ENCODE data around the gene TRPM5.

Gene TRPM5

DNA sequence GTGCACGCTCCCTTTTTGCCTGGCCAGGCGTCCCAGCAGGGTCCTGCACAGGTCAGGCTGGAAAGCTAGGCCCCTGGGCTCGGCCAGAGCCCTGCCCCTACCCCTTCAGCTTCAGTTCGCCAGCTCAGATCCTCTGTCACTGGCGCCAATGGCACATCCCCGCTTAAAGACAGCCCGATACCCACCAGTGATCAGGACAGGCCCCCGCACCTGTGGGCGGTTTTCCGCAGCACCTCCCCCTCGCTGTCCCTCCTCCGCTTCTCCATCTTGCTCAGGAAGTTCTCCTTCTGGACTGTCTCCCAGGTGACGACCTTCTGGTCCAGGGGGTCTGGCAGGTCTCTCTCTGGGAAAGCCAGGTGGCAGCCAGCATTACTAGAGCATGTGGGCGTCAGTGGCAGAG is 37.9 kb downstream of the TRPM5 start:
- Mint-ChIP-seq H3K4me1 (ENCODE audit: low read depth) (peaks cover 4% of the 10 kb centered on the region), H3K27ac (no peak overlapping the region), H3K27me3 (ENCODE audit: low read depth) (no peaks in the 10 kb centered on the region), H3K9me3 (no peaks in the 10 kb centered on the region), H3K4me3 (peak overlapping the region; percentile 28), H3K36me3 (ENCODE audit: low read depth) (peaks cover 5% of the 10 kb centered on the region)

DNA sequence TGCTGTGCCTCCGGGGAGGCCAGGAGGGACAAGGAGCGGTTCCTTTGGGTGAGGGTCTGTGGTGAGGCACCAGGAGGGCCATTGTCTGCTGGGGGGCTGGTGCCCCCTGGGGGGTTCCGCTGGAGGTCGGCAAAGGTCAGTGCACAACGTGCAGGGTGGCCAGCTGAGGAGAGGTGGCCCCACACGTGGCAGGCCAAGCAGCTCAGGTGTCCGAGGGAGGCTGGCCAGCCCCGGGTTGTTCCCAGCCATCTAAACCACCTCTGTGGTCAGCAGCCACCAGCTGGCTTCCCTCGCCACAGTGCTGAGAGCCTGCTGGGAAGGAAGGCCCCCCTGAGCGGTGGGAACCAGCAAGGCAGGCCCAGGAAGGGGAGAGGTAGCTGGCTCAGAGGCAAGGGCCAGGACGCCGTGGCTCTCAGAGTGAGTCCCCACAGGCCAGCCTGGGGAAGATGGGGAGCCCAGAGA is 39.5 kb downstream of the TRPM5 start:
- Mint-ChIP-seq H3K27ac (no peak overlapping the region), H3K4me3 (no peak overlapping the region), H3K4me1 (ENCODE audit: low read depth) (peaks cover 6% of the 10 kb centered on the region), H3K9me3 (no peaks in the 10 kb centered on the region), H3K36me3 (ENCODE audit: low read depth) (peaks cover 10% of the 10 kb centered on the region), H3K27me3 (ENCODE audit: low read depth) (no peaks in the 10 kb centered on the region)

DNA sequence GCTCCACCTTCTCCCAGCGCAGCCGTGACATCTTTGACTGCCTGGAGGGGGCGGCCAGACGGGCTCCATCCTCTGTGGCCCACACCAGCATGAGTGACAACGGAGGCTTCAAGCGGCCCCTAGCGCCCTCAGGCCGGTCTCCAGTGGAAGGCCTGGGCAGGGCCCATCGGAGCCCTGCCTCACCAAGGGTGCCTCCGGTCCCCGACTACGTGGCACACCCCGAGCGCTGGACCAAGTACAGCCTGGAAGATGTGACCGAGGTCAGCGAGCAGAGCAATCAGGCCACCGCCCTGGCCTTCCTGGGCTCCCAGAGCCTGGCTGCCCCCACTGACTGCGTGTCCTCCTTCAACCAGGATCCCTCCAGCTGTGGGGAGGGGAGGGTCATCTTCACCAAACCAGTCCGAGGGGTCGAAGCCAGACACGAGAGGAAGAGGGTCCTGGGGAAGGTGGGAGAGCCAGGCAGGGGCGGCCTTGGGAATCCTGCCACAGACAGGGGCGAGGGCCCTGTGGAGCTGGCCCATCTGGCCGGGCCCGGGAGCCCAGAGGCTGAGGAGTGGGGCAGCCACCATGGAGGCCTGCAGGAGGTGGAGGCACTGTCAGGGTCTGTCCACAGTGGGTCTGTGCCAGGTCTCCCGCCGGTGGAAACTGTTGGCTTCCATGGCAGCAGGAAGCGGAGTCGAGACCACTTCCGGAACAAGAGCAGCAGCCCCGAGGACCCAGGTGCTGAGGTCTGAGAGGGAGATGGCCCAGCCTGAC is 41.2 kb downstream of the TRPM5 start:
- H3K9me3 Mint-ChIP-seq, result no peaks in the 10 kb centered on the region
- H3K27ac Mint-ChIP-seq, result no peak overlapping the region
- H3K27me3 Mint-ChIP-seq (ENCODE audit: low read depth), result no peaks in the 10 kb centered on the region
- H3K4me1 Mint-ChIP-seq (ENCODE audit: low read depth), result peaks cover 6% of the 10 kb centered on the region
- no peak overlapping the region for H3K4me3 Mint-ChIP-seq
- peaks cover 10% of the 10 kb centered on the region for H3K36me3 Mint-ChIP-seq (ENCODE audit: low read depth)

DNA sequence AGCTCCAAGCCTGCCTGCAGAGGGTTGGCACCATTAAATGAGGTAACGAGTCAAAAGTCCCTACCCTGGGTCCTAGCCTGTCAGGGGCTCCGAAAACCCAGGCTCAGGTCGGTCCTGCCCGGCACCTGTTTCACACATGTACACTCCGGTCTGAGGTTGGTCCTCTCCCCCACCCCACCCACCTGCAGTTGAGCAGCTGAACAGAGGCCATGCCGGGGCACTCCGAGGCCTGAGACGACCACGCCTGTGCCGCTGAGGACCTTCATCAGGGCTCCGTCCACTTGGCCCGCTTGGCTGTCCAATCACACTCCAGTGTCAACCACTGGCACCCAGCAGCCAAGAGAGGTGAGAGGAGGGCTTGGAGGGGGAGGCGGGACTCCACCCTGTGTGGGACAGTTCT is 42.2 kb downstream of the TRPM5 start:
- no peak overlapping the region for H3K27ac Mint-ChIP-seq
- no peaks in the 10 kb centered on the region for H3K27me3 Mint-ChIP-seq (ENCODE audit: low read depth)
- peaks cover 6% of the 10 kb centered on the region for H3K4me1 Mint-ChIP-seq (ENCODE audit: low read depth)
- peak overlapping the region; percentile 90 for H3K4me3 Mint-ChIP-seq
- H3K9me3 Mint-ChIP-seq, result no peaks in the 10 kb centered on the region
- peaks cover 11% of the 10 kb centered on the region for H3K36me3 Mint-ChIP-seq (ENCODE audit: low read depth)

DNA sequence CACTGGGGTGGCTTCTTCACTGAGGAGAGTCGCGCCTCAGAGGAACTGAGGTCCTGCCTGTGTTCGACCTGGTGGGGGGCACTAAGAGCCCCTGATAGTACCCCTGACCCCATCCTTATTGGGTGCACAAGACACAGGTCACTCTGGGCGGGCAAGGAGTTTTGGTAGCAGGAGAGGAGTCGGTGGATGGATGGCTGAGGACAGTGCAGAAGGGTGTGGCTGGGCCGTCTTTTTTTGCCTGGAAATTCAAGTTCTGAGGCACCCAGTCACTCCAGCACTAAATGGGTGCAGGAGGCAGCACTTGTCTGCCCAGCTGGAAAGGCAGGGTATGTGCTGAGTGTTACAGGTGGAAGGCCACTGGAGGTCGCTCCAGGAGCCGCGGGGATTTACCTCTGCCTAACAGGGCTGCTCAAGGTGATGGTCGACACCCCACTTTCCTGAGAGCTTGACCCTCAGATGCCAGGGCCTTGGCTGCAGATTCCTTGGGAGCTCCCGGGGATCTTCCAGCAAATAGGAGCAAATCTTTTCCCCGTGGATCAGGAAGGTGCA is 42.8 kb downstream of the TRPM5 start:
- H3K9me3 Mint-ChIP-seq, result no peaks in the 10 kb centered on the region
- peak overlapping the region; percentile 90 for H3K4me3 Mint-ChIP-seq
- H3K4me1 Mint-ChIP-seq (ENCODE audit: low read depth), result peaks cover 6% of the 10 kb centered on the region
- H3K27me3 Mint-ChIP-seq (ENCODE audit: low read depth), result no peaks in the 10 kb centered on the region
- H3K27ac Mint-ChIP-seq, result peak overlapping the region; percentile 90
- peaks cover 13% of the 10 kb centered on the region for H3K36me3 Mint-ChIP-seq (ENCODE audit: low read depth)

DNA sequence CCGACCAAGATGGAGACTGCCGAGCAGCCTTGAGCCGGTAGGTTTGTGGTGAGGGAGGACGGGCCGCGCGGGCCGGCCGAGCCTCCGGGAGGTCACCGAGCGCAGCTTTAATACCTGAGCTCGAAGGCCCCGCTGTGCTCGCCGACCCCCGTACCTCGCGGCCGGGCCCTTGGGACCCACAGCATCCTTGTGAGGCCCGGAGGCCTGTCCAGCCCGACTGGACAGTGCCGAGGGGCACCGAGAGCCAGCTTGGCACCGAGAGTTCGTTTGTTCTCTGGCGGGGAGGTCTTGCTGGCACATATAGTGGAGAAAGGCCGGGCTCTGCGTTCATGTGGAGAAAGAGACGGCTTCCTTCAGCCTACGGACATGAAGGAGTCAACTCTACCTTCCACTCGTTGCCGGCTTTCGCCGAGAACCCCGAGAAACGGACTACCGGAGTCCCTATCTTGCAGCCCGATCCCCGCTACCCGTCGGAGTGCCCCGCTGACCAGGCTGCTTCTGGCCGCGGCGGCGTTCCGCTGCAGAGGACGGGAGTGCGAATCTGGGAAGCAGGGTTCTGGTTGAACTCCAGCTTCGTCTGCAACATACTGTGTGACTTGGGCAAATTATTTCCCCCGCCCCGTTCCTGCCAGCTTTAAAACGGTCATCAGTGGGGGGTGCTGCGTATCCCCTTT is 43.4 kb downstream of the TRPM5 start:
- Mint-ChIP-seq H3K4me3 (peak overlapping the region; percentile 90), H3K36me3 (ENCODE audit: low read depth) (peaks cover 13% of the 10 kb centered on the region), H3K9me3 (no peaks in the 10 kb centered on the region), H3K4me1 (ENCODE audit: low read depth) (peaks cover 6% of the 10 kb centered on the region), H3K27ac (peak overlapping the region; percentile 90), H3K27me3 (ENCODE audit: low read depth) (no peaks in the 10 kb centered on the region)

DNA sequence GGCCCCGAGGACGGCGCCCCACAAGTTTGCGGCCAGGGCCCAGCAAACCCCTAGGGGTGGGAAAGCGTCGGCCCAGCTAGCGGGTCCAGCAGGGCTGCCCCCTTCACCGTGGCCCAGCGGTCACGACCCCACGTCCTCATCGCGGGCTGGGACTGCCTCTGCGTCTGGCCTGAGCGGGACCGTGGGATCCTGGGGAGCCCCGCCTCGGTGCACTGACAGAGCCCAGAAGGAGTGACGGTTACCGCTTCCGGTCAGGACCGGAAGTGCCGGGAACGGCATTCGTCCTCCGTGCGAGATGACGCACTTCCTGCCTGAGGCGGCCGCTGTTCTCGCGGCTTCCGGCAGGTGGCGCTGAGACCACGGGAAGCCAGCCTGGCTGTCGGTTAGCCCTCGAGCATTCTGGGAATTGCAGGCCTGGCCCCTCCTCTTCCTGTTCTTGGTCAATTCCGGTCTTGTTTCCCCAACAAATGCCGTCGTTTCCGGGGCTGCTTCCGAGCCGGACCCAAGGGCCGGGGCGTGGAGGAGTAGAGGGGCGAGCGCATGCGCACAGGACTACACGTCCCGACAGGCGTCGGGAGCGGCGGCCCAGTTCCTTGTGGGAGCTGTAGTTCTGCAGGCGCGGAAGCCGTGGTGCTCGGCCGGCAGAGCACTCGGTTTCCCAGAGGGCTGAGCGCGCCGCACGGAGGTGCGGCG is 44.1 kb downstream of the TRPM5 start, which contains the start of gene TSSC4:
TSS of gene TSSC4 (plus strand) at position 682 of the 693 bp plus-strand sequence. CDS start 1,884 bp downstream, outside the sequence.
- H3K27ac Mint-ChIP-seq, result peak within 1 kb of the TSS; percentile 90
- peak within 1 kb of the TSS; percentile 90 for H3K4me3 Mint-ChIP-seq
- H3K27me3 Mint-ChIP-seq (ENCODE audit: low read depth), result no peaks in the 10 kb centered on the region
- no peaks in the 10 kb centered on the region for H3K9me3 Mint-ChIP-seq
- H3K36me3 Mint-ChIP-seq (ENCODE audit: low read depth), result peaks cover 13% of the 10 kb centered on the region
- H3K4me1 Mint-ChIP-seq (ENCODE audit: low read depth), result peaks cover 6% of the 10 kb centered on the region

DNA sequence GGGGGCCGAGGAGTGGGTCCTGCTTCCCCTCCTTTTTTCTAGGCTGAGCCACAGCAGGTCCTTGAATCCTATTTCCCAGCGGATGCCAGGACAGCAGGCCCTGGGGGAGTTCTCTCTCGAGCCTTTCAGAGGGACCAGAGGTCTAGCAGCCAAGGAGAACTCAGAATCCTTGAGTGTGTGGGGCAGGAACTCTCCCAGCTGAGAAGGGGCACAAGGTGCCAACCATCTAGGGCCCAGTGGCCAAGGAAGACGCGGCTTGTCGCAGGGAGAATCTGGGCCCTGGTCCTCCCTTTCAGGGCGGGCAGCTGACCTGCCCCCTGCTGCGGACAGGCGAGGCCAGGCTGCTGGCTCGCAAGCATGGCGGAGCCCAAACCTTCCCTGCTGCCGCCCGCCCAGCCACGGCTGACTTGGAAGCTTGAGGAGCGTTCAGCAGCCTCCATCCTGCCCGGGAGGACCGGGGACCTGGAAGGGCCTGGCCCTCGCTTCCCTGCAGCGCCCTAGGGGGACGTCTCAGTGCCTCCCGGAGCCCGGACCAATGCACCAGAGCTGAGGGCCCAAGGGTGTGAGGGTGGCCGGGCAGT is 44.7 kb downstream of the TRPM5 start:
- Mint-ChIP-seq H3K27me3 (ENCODE audit: low read depth) (no peaks in the 10 kb centered on the region), H3K4me3 (peak overlapping the region; percentile 90), H3K36me3 (ENCODE audit: low read depth) (peaks cover 13% of the 10 kb centered on the region)

DNA sequence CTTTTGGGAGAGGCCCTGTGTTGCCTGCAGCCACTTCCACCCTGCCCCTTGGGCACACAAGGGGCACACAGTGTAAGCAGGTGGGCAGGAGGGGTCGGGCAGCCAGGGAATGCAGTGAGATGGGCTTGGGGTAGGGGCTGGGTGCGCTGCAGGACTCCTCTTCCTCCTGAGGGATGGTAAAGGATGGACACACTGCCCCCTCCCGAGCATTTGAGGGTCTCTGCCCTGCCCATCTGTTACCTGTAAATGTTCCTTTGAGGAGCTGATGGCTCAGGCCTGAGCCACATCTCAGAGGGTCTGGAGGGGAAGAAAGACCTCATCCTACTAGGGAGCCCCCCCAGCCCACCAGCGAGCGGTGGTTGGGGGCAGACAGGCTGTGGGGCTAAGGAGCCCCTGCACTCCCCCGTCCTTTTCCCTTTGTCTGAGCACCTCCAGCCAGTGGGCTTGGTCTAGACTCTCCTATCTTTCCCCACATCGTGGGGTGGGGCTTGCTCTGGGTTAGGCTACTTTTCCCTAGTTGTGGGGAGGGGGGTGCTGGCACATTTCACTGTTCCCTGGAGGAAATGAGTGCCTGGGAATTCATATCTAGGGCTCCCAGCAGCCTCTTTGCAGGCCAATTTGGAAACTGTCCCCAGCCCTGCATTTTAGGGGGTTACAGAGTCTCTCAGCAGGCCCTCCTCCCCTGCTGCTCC is 45.5 kb downstream of the TRPM5 start:
- H3K27me3 Mint-ChIP-seq (ENCODE audit: low read depth), result no peaks in the 10 kb centered on the region
- H3K4me1 Mint-ChIP-seq (ENCODE audit: low read depth), result peaks cover 6% of the 10 kb centered on the region
- peak overlapping the region; percentile 90 for H3K4me3 Mint-ChIP-seq
- H3K9me3 Mint-ChIP-seq, result no peaks in the 10 kb centered on the region
- peaks cover 10% of the 10 kb centered on the region for H3K36me3 Mint-ChIP-seq (ENCODE audit: low read depth)
- peak overlapping the region; percentile 82 for H3K27ac Mint-ChIP-seq

More for the DNA sequence above, 44.7 kb downstream of the TRPM5 start:
- Mint-ChIP-seq H3K4me1 (ENCODE audit: low read depth) (peaks cover 6% of the 10 kb centered on the region), H3K9me3 (no peaks in the 10 kb centered on the region), H3K27ac (peak overlapping the region; percentile 82)

DNA sequence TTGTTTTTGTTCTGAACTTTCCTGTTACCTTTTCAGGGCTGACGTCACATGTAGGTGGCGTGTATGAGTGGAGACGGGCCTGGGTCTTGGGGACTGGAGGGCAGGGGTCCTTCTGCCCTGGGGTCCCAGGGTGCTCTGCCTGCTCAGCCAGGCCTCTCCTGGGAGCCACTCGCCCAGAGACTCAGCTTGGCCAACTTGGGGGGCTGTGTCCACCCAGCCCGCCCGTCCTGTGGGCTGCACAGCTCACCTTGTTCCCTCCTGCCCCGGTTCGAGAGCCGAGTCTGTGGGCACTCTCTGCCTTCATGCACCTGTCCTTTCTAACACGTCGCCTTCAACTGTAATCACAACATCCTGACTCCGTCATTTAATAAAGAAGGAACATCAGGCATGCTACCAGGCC is 47.3 kb downstream of the TRPM5 start:
- Mint-ChIP-seq H3K9me3 (no peaks in the 10 kb centered on the region), H3K27me3 (ENCODE audit: low read depth) (no peaks in the 10 kb centered on the region), H3K27ac (no peak overlapping the region), H3K4me3 (no peak overlapping the region), H3K4me1 (ENCODE audit: low read depth) (peaks cover 3% of the 10 kb centered on the region), H3K36me3 (ENCODE audit: low read depth) (peaks cover 8% of the 10 kb centered on the region)

DNA sequence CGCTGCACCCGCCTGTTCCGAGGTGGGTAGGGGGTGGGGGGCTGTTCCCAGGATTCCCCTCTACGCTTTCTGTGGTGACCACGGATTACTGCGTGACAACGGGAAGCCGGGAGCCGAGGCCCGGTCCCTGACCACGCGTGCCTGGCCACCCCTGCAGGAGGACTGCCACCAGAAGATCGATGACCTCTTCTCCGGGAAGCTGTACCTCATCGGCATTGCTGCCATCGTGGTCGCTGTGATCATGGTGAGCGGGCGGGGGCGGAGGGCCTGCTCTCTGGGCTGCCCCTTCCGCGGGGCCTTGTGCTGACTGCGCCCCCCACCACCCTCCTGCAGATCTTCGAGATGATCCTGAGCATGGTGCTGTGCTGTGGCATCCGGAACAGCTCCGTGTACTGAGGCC is 47.8 kb downstream of the TRPM5 start:
- Mint-ChIP-seq H3K27ac (no peak overlapping the region), H3K9me3 (no peaks in the 10 kb centered on the region), H3K4me3 (no peak overlapping the region), H3K27me3 (ENCODE audit: low read depth) (no peaks in the 10 kb centered on the region), H3K4me1 (ENCODE audit: low read depth) (peaks cover 2% of the 10 kb centered on the region), H3K36me3 (ENCODE audit: low read depth) (peaks cover 8% of the 10 kb centered on the region)

DNA sequence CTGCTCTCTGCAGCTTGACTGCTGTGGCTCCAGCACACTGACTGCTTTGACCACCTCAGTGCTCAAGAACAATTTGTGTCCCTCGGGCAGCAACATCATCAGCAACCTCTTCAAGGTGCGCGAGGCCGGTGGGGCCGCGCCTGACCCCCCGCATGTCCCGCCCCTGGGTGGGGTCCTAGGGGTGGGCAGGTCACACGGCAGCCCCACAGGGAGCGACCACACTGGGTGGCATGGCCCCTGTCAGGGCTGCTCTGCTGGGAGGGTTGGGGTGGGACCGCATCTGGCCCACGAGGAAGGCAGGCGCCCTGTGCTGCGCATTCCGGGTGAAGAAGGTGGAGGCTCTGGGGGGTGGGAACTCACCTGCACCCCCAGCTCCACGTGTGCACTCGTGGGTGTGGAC is 48.5 kb downstream of the TRPM5 start:
- Mint-ChIP-seq H3K36me3 (ENCODE audit: low read depth) (peaks cover 7% of the 10 kb centered on the region), H3K27ac (no peak overlapping the region), H3K4me1 (ENCODE audit: low read depth) (no peaks in the 10 kb centered on the region), H3K4me3 (no peak overlapping the region), H3K9me3 (no peaks in the 10 kb centered on the region), H3K27me3 (ENCODE audit: low read depth) (no peaks in the 10 kb centered on the region)

DNA sequence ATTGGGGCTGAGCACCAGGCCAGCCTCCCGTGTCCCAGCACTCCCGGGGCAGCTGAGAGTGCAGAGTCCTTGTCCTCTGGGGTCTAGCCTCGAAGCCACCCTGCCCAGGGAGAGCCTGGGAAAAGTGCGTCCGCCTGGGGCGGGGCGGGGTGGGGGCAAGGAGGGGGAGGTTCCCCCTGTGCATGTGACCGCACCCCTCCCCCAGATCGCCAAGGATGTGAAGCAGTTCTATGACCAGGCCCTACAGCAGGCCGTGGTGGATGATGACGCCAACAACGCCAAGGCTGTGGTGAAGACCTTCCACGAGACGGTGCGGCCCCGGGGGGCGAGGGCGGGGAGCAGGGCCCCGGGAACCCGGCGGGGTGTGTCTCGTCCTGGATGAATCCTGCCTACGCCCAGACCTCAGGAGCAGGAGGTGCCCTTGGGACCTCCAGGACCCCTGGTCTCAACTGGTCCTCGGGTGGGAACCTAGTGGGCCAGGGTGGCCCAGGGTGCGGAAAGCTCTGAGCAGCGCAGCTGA is 49.0 kb downstream of the TRPM5 start:
- H3K27ac Mint-ChIP-seq, result no peak overlapping the region
- no peaks in the 10 kb centered on the region for H3K4me1 Mint-ChIP-seq (ENCODE audit: low read depth)
- peaks cover 4% of the 10 kb centered on the region for H3K36me3 Mint-ChIP-seq (ENCODE audit: low read depth)
- H3K4me3 Mint-ChIP-seq, result no peak overlapping the region
- no peaks in the 10 kb centered on the region for H3K27me3 Mint-ChIP-seq (ENCODE audit: low read depth)
- H3K9me3 Mint-ChIP-seq, result no peaks in the 10 kb centered on the region

DNA sequence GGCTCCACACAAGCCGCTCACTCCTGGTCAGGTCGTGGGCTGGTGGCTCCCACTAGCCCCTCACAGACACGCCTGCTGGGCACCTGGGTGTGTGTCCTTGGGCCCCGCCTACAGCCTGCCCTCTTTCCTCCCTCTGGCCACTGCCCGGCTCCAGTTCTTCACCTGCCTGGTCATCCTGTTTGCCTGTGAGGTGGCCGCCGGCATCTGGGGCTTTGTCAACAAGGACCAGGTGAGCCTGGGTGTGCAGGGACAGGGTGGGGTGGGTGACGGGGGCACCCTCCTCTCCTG is 49.6 kb downstream of the TRPM5 start:
- peaks cover under 1% of the 10 kb centered on the region for H3K4me1 Mint-ChIP-seq (ENCODE audit: low read depth)
- H3K36me3 Mint-ChIP-seq (ENCODE audit: low read depth), result peaks cover 4% of the 10 kb centered on the region
- H3K4me3 Mint-ChIP-seq, result no peak overlapping the region
- no peaks in the 10 kb centered on the region for H3K9me3 Mint-ChIP-seq
- H3K27ac Mint-ChIP-seq, result no peak overlapping the region
- H3K27me3 Mint-ChIP-seq (ENCODE audit: low read depth), result no peaks in the 10 kb centered on the region

Measured in T-helper 1 cell treated with Interleukin-12 subunit alpha and Interleukin-12 subunit beta and Interleukin-4 antibody, amounts not matched to agents 30 μg/mL and 1 μg/mL, for 36 hours (primary cell).